GM23338 (cell line): ENCODE data around the gene IFTAP.

Experiments
- EZH2 ChIP-seq: fragments of 200-600 bp; sonication (generic); IDR thresholded peaks from one replicate; pipeline ENCODE4 v1.8.0; 2017; ENCODE audit warnings: antibody characterized with exemption, mild to moderate bottlenecking, low read depth; ENCODE audit not compliant: unreplicated experiment
- EZH2phosphoT487 ChIP-seq: fragments of 200-600 bp; sonication (generic); IDR thresholded peaks from one replicate; pipeline ENCODE4 v1.8.1; 2018; ENCODE audit warnings: antibody characterized with exemption; ENCODE audit not compliant: unreplicated experiment
- POLR2AphosphoS5 ChIP-seq: IDR thresholded peaks from 2 replicates; pipeline ENCODE4 v1.6.1; 2016; ENCODE audit warnings: antibody characterized with exemption, low read depth
- TF ChIP-seq, protein P1 (sequence below), 2 experiments: fragments of 200-600 bp in 1 of 2; sonication (generic) in 1 of 2; conservative IDR thresholded peaks; 2 replicates each; pipeline versions ENCODE4 v1.5.1 to v1.6.1; 2016 to 2017; ENCODE audit warnings: antibody characterized with exemption in 2 of 2, low read depth in 2 of 2, mild to moderate bottlenecking in 2 of 2, moderate library complexity in 1 of 2
- TF ChIP-seq, protein P2 (sequence below): IDR thresholded peaks from one replicate; pipeline ENCODE4 v1.6.1; 2018; ENCODE audit warnings: antibody characterized with exemption; ENCODE audit not compliant: unreplicated experiment
- TF ChIP-seq, protein P3 (sequence below): IDR thresholded peaks from 2 replicates; pipeline ENCODE4 v1.6.1; 2016; ENCODE audit warnings: antibody characterized with exemption

DNA sequence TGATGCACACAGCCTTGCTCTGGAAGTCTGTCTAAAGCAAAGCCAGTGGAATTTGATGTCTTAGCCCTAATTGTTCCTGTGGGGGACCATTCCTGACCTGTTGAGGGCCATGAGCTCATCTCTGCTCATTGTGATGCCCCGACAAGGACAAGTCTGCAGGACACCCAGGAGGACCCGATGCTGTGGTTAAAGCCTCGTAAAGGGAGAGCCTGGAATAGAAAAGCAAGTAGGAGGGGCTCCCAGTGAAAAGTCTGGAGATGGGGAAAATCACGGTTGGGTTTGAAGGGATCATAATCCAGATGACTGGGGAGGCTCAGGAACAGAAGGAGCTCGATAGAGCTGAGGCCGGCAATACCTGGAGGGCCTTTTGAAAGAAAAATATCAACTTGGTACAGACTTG is 102.2 kb downstream of the IFTAP start:
- TF ChIP-seq, protein P1, sequence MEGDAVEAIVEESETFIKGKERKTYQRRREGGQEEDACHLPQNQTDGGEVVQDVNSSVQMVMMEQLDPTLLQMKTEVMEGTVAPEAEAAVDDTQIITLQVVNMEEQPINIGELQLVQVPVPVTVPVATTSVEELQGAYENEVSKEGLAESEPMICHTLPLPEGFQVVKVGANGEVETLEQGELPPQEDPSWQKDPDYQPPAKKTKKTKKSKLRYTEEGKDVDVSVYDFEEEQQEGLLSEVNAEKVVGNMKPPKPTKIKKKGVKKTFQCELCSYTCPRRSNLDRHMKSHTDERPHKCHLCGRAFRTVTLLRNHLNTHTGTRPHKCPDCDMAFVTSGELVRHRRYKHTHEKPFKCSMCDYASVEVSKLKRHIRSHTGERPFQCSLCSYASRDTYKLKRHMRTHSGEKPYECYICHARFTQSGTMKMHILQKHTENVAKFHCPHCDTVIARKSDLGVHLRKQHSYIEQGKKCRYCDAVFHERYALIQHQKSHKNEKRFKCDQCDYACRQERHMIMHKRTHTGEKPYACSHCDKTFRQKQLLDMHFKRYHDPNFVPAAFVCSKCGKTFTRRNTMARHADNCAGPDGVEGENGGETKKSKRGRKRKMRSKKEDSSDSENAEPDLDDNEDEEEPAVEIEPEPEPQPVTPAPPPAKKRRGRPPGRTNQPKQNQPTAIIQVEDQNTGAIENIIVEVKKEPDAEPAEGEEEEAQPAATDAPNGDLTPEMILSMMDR (conservative IDR thresholded peaks at IDR 0.05; ENCODE audit: low read depth in 2 of 2), result no peak
- TF ChIP-seq EZH2, result no peak
- no peak for TF ChIP-seq POLR2AphosphoS5
- TF ChIP-seq EZH2phosphoT487, result no peak
- TF ChIP-seq, protein P2, sequence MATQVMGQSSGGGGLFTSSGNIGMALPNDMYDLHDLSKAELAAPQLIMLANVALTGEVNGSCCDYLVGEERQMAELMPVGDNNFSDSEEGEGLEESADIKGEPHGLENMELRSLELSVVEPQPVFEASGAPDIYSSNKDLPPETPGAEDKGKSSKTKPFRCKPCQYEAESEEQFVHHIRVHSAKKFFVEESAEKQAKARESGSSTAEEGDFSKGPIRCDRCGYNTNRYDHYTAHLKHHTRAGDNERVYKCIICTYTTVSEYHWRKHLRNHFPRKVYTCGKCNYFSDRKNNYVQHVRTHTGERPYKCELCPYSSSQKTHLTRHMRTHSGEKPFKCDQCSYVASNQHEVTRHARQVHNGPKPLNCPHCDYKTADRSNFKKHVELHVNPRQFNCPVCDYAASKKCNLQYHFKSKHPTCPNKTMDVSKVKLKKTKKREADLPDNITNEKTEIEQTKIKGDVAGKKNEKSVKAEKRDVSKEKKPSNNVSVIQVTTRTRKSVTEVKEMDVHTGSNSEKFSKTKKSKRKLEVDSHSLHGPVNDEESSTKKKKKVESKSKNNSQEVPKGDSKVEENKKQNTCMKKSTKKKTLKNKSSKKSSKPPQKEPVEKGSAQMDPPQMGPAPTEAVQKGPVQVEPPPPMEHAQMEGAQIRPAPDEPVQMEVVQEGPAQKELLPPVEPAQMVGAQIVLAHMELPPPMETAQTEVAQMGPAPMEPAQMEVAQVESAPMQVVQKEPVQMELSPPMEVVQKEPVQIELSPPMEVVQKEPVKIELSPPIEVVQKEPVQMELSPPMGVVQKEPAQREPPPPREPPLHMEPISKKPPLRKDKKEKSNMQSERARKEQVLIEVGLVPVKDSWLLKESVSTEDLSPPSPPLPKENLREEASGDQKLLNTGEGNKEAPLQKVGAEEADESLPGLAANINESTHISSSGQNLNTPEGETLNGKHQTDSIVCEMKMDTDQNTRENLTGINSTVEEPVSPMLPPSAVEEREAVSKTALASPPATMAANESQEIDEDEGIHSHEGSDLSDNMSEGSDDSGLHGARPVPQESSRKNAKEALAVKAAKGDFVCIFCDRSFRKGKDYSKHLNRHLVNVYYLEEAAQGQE, result no peak
- TF ChIP-seq, protein P3, sequence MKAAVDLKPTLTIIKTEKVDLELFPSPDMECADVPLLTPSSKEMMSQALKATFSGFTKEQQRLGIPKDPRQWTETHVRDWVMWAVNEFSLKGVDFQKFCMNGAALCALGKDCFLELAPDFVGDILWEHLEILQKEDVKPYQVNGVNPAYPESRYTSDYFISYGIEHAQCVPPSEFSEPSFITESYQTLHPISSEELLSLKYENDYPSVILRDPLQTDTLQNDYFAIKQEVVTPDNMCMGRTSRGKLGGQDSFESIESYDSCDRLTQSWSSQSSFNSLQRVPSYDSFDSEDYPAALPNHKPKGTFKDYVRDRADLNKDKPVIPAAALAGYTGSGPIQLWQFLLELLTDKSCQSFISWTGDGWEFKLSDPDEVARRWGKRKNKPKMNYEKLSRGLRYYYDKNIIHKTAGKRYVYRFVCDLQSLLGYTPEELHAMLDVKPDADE, result no peak
